Upper lobe of left lung (tissue), 6 donors: ENCODE data around the gene RNF14. TPM values are rescaled to one million over a fixed set of nuclear protein-coding genes. Genes with fewer than 3 reads are reported as not detected.

Experiments
- ATAC-seq, 2 donors: fragments of 200-7000 bp; cut with Tn5 transposase; one replicate each; pipeline ENCODE4 v1.9.1; 2022; ENCODE audit warnings: mild to moderate bottlenecking in 2 of 2, moderate library complexity in 2 of 2; ENCODE audit not compliant: low FRiP score in 2 of 2
- DNase-seq, 2 donors: peaks; one replicate each; pipeline ENCODE4 v3.0.0-alpha.2; 2019 to 2020
- H3K27ac ChIP-seq, 4 donors: fragments of 200-600 bp; sonication (generic); one replicate each; pipeline ENCODE4 v1.5.1; 2016 to 2019
- H3K27me3 ChIP-seq, 4 donors: fragments of 200-600 bp; sonication (generic); one replicate each; pipeline ENCODE4 v1.5.1; 2017 to 2019
- H3K36me3 ChIP-seq, 4 donors: fragments of 200-600 bp; sonication (generic); one replicate each; pipeline ENCODE4 v1.5.1; 2016 to 2019
- H3K4me1 ChIP-seq, 4 donors: fragments of 200-600 bp; sonication (generic); one replicate each; pipeline ENCODE4 v1.5.1; 2018 to 2019
- H3K4me3 ChIP-seq, 4 donors: fragments of 200-600 bp; sonication (generic); one replicate each; pipeline ENCODE4 v1.5.1; 2017 to 2019; ENCODE audit warnings: mild to moderate bottlenecking in 2 of 4, moderate library complexity in 1 of 4
- H3K9me3 ChIP-seq, 4 donors: fragments of 200-600 bp; sonication (generic); one replicate each; pipeline ENCODE4 v1.5.1; 2018 to 2019
- CTCF ChIP-seq, 6 experiments: fragments of 450-650 bp in 4 of 6; fragments of 200-600 bp in 2 of 6; sonication (generic) in 2 of 6; IDR thresholded peaks; one replicate each; pipeline ENCODE4 v1.5.1; 2016 to 2019; ENCODE audit warnings: antibody characterized with exemption in 6 of 6
- EP300 ChIP-seq, 4 donors: sonication (generic); formaldehyde crosslinking; IDR thresholded peaks; one replicate each; pipeline ENCODE4 v1.5.1; 2017; ENCODE audit warnings: antibody characterized with exemption in 4 of 4, control low read depth in 2 of 4
- POLR2A ChIP-seq, 4 donors: fragments of 450-650 bp; IDR thresholded peaks; one replicate each; pipeline ENCODE4 v1.5.1; 2016 to 2017; ENCODE audit warnings: antibody characterized with exemption in 4 of 4, mild to moderate bottlenecking in 2 of 4
- POLR2AphosphoS5 ChIP-seq, 2 donors: sonication (generic); formaldehyde crosslinking; IDR thresholded peaks; one replicate each; pipeline ENCODE4 v1.5.1; 2017; ENCODE audit warnings: antibody characterized with exemption in 2 of 2
- WGBS, 2 donors: methylation state at CpG; one replicate each; pipeline ENCODE4 v1.1.5; 2017 to 2018; 5-methylcytosine and 5-hydroxymethylcytosine counted together
- total RNA-seq, 6 donors: library from RNA; depleted of rRNA in 4 of 6; stranded (reverse); fragments of >200 nt in 4 of 6; gene quantifications; one replicate each; pipeline versions ENCODE4 v1.1.0 to v1.2.1, GENCODE V29; 2016 to 2021
- donor health status: DM: no; HTN: no; CAD: no; lungs with moderate emphysema.
- donor health status: DM: no; HTN: yes; CAD: no; lungs with severe emphysema.

Gene RNF14
- total RNA-seq, 6 donors from 2014 or later, result 20.3 to 54.6 (median 44.3) TPM

GRCh38 chr5:141931694-141932093 is 37.2 kb upstream of the RNF14 start:
- DNase-seq (no peak), ATAC-seq (no peak)
- H3K36me3 ChIP-seq, result peaks cover 38 to 100% (median 87%) of the 10 kb centered on the region in 4 donors
- H3K4me3 ChIP-seq, result no peak overlapping the region
- no peak for TF ChIP-seq POLR2A (IDR thresholded peaks at IDR 0.05)
- TF ChIP-seq CTCF (IDR thresholded peaks at IDR 0.05), result no peak
- TF ChIP-seq EP300 (IDR thresholded peaks at IDR 0.05), result no peak
- no peak for TF ChIP-seq POLR2AphosphoS5 (IDR thresholded peaks at IDR 0.05)
- H3K4me1 ChIP-seq, result peaks cover 0 to 23% (median 8%) of the 10 kb centered on the region in 4 donors
- no peaks in the 10 kb centered on the region for H3K27me3 ChIP-seq
- H3K9me3 ChIP-seq, result no peaks in the 10 kb centered on the region
- H3K27ac ChIP-seq, result no peak overlapping the region
- WGBS, 2 donors, result 91% methylated on average over 5 of the region's 5 CpGs

- TF ChIP-seq POLR2AphosphoS5 (IDR thresholded peaks at IDR 0.05) (no peak), CTCF (IDR thresholded peaks at IDR 0.05) (no peak), EP300 (IDR thresholded peaks at IDR 0.05) (no peak), POLR2A (IDR thresholded peaks at IDR 0.05) (no peak)
- H3K9me3 ChIP-seq, result no peaks in the 10 kb centered on the region
- H3K4me3 ChIP-seq, result no peak overlapping the region
- H3K4me1 ChIP-seq, result peaks cover 0 to 9% (median 4%) of the 10 kb centered on the region in 4 donors
- ATAC-seq (no peak), DNase-seq (no peak)
- no peak overlapping the region for H3K27ac ChIP-seq
- no peaks in the 10 kb centered on the region for H3K27me3 ChIP-seq
- 90 to 97% methylated on average over 7 of the region's 7 CpGs for WGBS, 2 donors
- peaks cover 38 to 99% (median 88%) of the 10 kb centered on the region in 4 donors for H3K36me3 ChIP-seq
Measured at GRCh38 chr5:141933151-141933550, 35.8 kb upstream of the RNF14 start.

GRCh38 chr5:141934099-141934844 is 34.6 kb upstream of the RNF14 start:
- WGBS, 2 donors, result 68 to 73% methylated on average over 10 to 11 of the region's 11 CpGs
- peaks cover 33 to 99% (median 86%) of the 10 kb centered on the region in 4 donors for H3K36me3 ChIP-seq
- no peak for DNase-seq
- peak in 1 of 2 donors; percentile 64 for ATAC-seq
- TF ChIP-seq CTCF (IDR thresholded peaks at IDR 0.05), result no peak
- no peak for TF ChIP-seq EP300 (IDR thresholded peaks at IDR 0.05)
- no peak for TF ChIP-seq POLR2A (IDR thresholded peaks at IDR 0.05)
- no peak for TF ChIP-seq POLR2AphosphoS5 (IDR thresholded peaks at IDR 0.05)
- H3K4me1 ChIP-seq, result peaks cover 0 to 3% (median 0%) of the 10 kb centered on the region in 4 donors
- H3K9me3 ChIP-seq, result no peaks in the 10 kb centered on the region
- H3K27ac ChIP-seq, result no peak overlapping the region
- H3K27me3 ChIP-seq, result no peaks in the 10 kb centered on the region
- no peak overlapping the region for H3K4me3 ChIP-seq

GRCh38 chr5:141935538-141935937 is 33.4 kb upstream of the RNF14 start:
- H3K27me3 ChIP-seq, result no peaks in the 10 kb centered on the region
- WGBS, 2 donors, result 85 to 96% methylated on average over 4 of the region's 4 CpGs
- no peak overlapping the region for H3K27ac ChIP-seq
- H3K4me1 ChIP-seq, result no peaks in the 10 kb centered on the region
- no peak for TF ChIP-seq POLR2A (IDR thresholded peaks at IDR 0.05)
- no peak for TF ChIP-seq CTCF (IDR thresholded peaks at IDR 0.05)
- no peak for TF ChIP-seq POLR2AphosphoS5 (IDR thresholded peaks at IDR 0.05)
- peaks cover 22 to 96% (median 79%) of the 10 kb centered on the region in 4 donors for H3K36me3 ChIP-seq
- DNase-seq (no peak), ATAC-seq (no peak)
- no peaks in the 10 kb centered on the region for H3K9me3 ChIP-seq
- H3K4me3 ChIP-seq, result no peak overlapping the region
